Trophoblast cell (in vitro differentiated cells and primary cell): ENCODE data around the gene RNGTT.

ENCODE experiments used
- DNase-seq, 2 donors: peaks; one replicate each; pipeline ENCODE4 v3.0.0-alpha.2; 2016
- H2AFZ ChIP-seq: 2 replicates; pipeline ENCODE4 v1.6.1; 2013; ENCODE audit warnings: low read length, moderate library complexity, mild to moderate bottlenecking; ENCODE audit not compliant: insufficient read depth, poor library complexity
- H2AK5ac ChIP-seq: 2 replicates; pipeline ENCODE4 v1.6.1; 2013; ENCODE audit warnings: mild to moderate bottlenecking, low read length
- H2BK120ac ChIP-seq: 2 replicates; pipeline ENCODE4 v1.6.1; 2013; ENCODE audit warnings: low read length, mild to moderate bottlenecking, moderate library complexity; ENCODE audit not compliant: insufficient read depth, poor library complexity
- H2BK12ac ChIP-seq: 2 replicates; pipeline ENCODE4 v1.6.1; 2013; ENCODE audit warnings: mild to moderate bottlenecking, low read length, moderate library complexity
- H2BK5ac ChIP-seq: 2 replicates; pipeline ENCODE4 v1.6.1; 2013; ENCODE audit warnings: low read length, low read depth, moderate library complexity, mild to moderate bottlenecking; ENCODE audit not compliant: poor library complexity
- H3K14ac ChIP-seq: 2 replicates; pipeline ENCODE4 v1.6.1; 2013; ENCODE audit warnings: mild to moderate bottlenecking, low read length
- H3K18ac ChIP-seq: 2 replicates; pipeline ENCODE4 v1.6.1; 2013; ENCODE audit warnings: mild to moderate bottlenecking, low read length
- H3K23ac ChIP-seq: 2 replicates; pipeline ENCODE4 v1.6.1; 2013; ENCODE audit warnings: low read length
- H3K27ac ChIP-seq: 2 replicates; pipeline ENCODE4 v1.5.1; 2013; ENCODE audit warnings: low read depth, mild to moderate bottlenecking, inconsistent platforms, low read length, moderate library complexity
- H3K27me3 ChIP-seq: 2 replicates; pipeline ENCODE4 v1.6.1; 2013; ENCODE audit warnings: inconsistent platforms, mild to moderate bottlenecking, low read length, moderate library complexity; ENCODE audit not compliant: insufficient read depth
- H3K36me3 ChIP-seq, 2 experiments: 1 replicate in 1 of 2; 2 replicates in 1 of 2; pipeline ENCODE4 v1.6.1; 2013; ENCODE audit warnings: low read length in 2 of 2, mild to moderate bottlenecking in 2 of 2, moderate library complexity in 1 of 2; ENCODE audit not compliant: insufficient read depth in 2 of 2, control insufficient read depth in 1 of 2
- H3K4ac ChIP-seq: 2 replicates; pipeline ENCODE4 v1.6.1; 2013; ENCODE audit warnings: low read depth, mild to moderate bottlenecking, low read length, moderate library complexity
- H3K4me1 ChIP-seq, 2 experiments: 1 replicate in 1 of 2; 2 replicates in 1 of 2; pipeline ENCODE4 v1.6.1; 2013; ENCODE audit warnings: low read length in 2 of 2, mild to moderate bottlenecking in 2 of 2, moderate library complexity in 1 of 2; ENCODE audit not compliant: insufficient read depth in 2 of 2, control insufficient read depth in 1 of 2
- H3K4me2 ChIP-seq: 2 replicates; pipeline ENCODE4 v1.6.1; 2013; ENCODE audit warnings: inconsistent platforms, mild to moderate bottlenecking, low read length, moderate library complexity
- H3K4me3 ChIP-seq: 2 replicates; pipeline ENCODE4 v1.5.1; 2013; ENCODE audit warnings: mild to moderate bottlenecking, low read depth, low read length, inconsistent platforms
- H3K79me1 ChIP-seq: one replicate; pipeline ENCODE4 v1.6.1; 2013; ENCODE audit warnings: low read length
- H3K79me2 ChIP-seq: 2 replicates; pipeline ENCODE4 v1.6.1; 2013; ENCODE audit warnings: low read length, mild to moderate bottlenecking; ENCODE audit not compliant: control insufficient read depth, insufficient read depth, poor library complexity
- H3K9ac ChIP-seq: 2 replicates; pipeline ENCODE4 v1.6.1; 2013; ENCODE audit warnings: mild to moderate bottlenecking, low read length
- H3K9me3 ChIP-seq: 2 replicates; pipeline ENCODE4 v1.6.1; 2013; ENCODE audit warnings: low read depth, mild to moderate bottlenecking, control low read depth, inconsistent platforms, low read length; ENCODE audit not compliant: insufficient read depth
- H4K12ac ChIP-seq: 2 replicates; pipeline ENCODE4 v1.6.1; 2013; ENCODE audit warnings: low read depth, mild to moderate bottlenecking, low read length, moderate library complexity
- H4K8ac ChIP-seq: 2 replicates; pipeline ENCODE4 v1.6.1; 2013; ENCODE audit warnings: low read depth, mild to moderate bottlenecking, low read length, moderate library complexity
- H4K91ac ChIP-seq: one replicate; pipeline ENCODE4 v1.6.1; 2013; ENCODE audit warnings: low read depth, mild to moderate bottlenecking, low read length, moderate library complexity
- whole genome bisulfite sequencing: extraction: QIAGEN DNeasy Blood & Tissue Kit; methylation state at CpG from one replicate; pipeline ENCODE4 v1.1.7; 2013; ENCODE audit warnings: missing lambda C conversion rate; ENCODE audit not compliant: insufficient read length, insufficient coverage; ENCODE audit errors: extremely low coverage; 5-methylcytosine and 5-hydroxymethylcytosine counted together

RNGTT gene

GRCh38 chr6:88577461-88577860, 386.0 kb downstream of the RNGTT start:
- Histone ChIP-seq H4K12ac (no peak overlapping the region), H3K4me2 (no peak overlapping the region), H3K27ac (no peak overlapping the region), H2BK120ac (no peak overlapping the region), H3K4ac (no peak overlapping the region), H4K8ac (no peak overlapping the region), H3K23ac (no peak overlapping the region), H3K79me1 (no peaks in the 10 kb centered on the region), H3K4me1 (no peaks in the 10 kb centered on the region), H3K9me3 (no peaks in the 10 kb centered on the region), H3K18ac (no peak overlapping the region), H3K36me3 (no peaks in the 10 kb centered on the region), H3K9ac (no peak overlapping the region), H3K79me2 (no peaks in the 10 kb centered on the region), H2AFZ (no peak overlapping the region), H4K91ac (no peak overlapping the region), H2AK5ac (no peak overlapping the region), H3K14ac (no peak overlapping the region), H3K27me3 (no peaks in the 10 kb centered on the region), H2BK12ac (no peak overlapping the region), H3K4me3 (no peak overlapping the region), H2BK5ac (no peak overlapping the region)
- WGBS = no CpG with 5 or more reads among the region's 2 CpGs
- no peak for DNase-seq

DNA sequence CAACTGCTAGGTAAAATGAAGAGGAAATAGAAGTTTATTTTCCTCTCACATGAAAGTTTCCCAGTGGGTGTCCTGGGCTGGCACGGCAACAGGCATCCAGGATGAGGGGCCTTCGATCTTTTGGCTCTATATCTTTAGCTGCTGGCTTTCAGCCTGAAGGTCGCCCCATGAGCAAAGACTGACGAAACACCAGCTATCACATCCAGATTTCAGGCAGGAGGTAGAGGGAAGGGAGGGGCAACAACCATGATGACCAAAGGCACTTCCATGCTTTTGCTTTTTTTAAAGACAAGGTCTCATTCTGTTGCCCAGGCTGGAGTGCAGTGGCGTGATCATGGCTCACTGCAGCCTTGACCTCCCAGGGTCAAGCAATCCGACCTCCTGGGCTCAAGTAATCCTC, 387.9 kb downstream of the RNGTT start:
- no peak overlapping the region for H4K8ac ChIP-seq
- no peak overlapping the region for H2AFZ ChIP-seq
- H3K4me3 ChIP-seq = no peak overlapping the region
- H3K79me1 ChIP-seq = no peaks in the 10 kb centered on the region
- no peak overlapping the region for H2BK120ac ChIP-seq
- no peak overlapping the region for H2BK12ac ChIP-seq
- no peaks in the 10 kb centered on the region for H3K36me3 ChIP-seq
- H3K9me3 ChIP-seq = no peaks in the 10 kb centered on the region
- no peak overlapping the region for H3K4ac ChIP-seq
- no peak overlapping the region for H3K4me2 ChIP-seq
- H2BK5ac ChIP-seq = no peak overlapping the region
- WGBS = no CpG with 5 or more reads among the region's 6 CpGs
- H4K12ac ChIP-seq = no peak overlapping the region
- no peaks in the 10 kb centered on the region for H3K4me1 ChIP-seq
- H3K79me2 ChIP-seq = no peaks in the 10 kb centered on the region
- H3K27me3 ChIP-seq = no peaks in the 10 kb centered on the region
- no peak overlapping the region for H4K91ac ChIP-seq
- no peak overlapping the region for H3K14ac ChIP-seq
- no peak for DNase-seq
- H3K23ac ChIP-seq = no peak overlapping the region
- H2AK5ac ChIP-seq = no peak overlapping the region
- no peak overlapping the region for H3K18ac ChIP-seq
- H3K27ac ChIP-seq = no peak overlapping the region
- H3K9ac ChIP-seq = no peak overlapping the region

- Histone ChIP-seq H2AK5ac (no peak overlapping the region), H3K27ac (no peak overlapping the region), H3K23ac (no peak overlapping the region), H3K4me2 (no peak overlapping the region), H4K91ac (no peak overlapping the region), H3K79me1 (no peaks in the 10 kb centered on the region), H2BK120ac (no peak overlapping the region), H3K18ac (no peak overlapping the region), H3K9me3 (peaks cover 2% of the 10 kb centered on the region), H2BK12ac (no peak overlapping the region), H3K4me1 (no peaks in the 10 kb centered on the region), H3K9ac (no peak overlapping the region), H3K4ac (no peak overlapping the region), H3K79me2 (no peaks in the 10 kb centered on the region), H3K4me3 (no peak overlapping the region), H3K36me3 (no peaks in the 10 kb centered on the region), H3K27me3 (no peaks in the 10 kb centered on the region), H2AFZ (no peak overlapping the region), H4K12ac (no peak overlapping the region), H4K8ac (no peak overlapping the region), H3K14ac (no peak overlapping the region), H2BK5ac (no peak overlapping the region)
- no CpG with 5 or more reads among the region's 5 CpGs for WGBS
- no peak for DNase-seq
Observed at GRCh38 chr6:88574651-88575050, 388.8 kb downstream of the RNGTT start.

GRCh38 chr6:88574031-88574430, 389.4 kb downstream of the RNGTT start:
- H3K27me3 ChIP-seq = no peaks in the 10 kb centered on the region
- no peak overlapping the region for H2AK5ac ChIP-seq
- H3K4me2 ChIP-seq = no peak overlapping the region
- no peak overlapping the region for H3K27ac ChIP-seq
- H2BK120ac ChIP-seq = no peak overlapping the region
- H3K9ac ChIP-seq = no peak overlapping the region
- no peak overlapping the region for H4K91ac ChIP-seq
- no peaks in the 10 kb centered on the region for H3K4me1 ChIP-seq
- H2AFZ ChIP-seq = no peak overlapping the region
- no peak overlapping the region for H3K18ac ChIP-seq
- H3K23ac ChIP-seq = no peak overlapping the region
- H2BK5ac ChIP-seq = no peak overlapping the region
- H3K4me3 ChIP-seq = no peak overlapping the region
- no peak overlapping the region for H4K8ac ChIP-seq
- WGBS = no CpG with 5 or more reads among the region's 9 CpGs
- H3K36me3 ChIP-seq = no peaks in the 10 kb centered on the region
- no peaks in the 10 kb centered on the region for H3K79me2 ChIP-seq
- no peaks in the 10 kb centered on the region for H3K79me1 ChIP-seq
- H2BK12ac ChIP-seq = no peak overlapping the region
- H3K9me3 ChIP-seq = peaks cover 2% of the 10 kb centered on the region
- no peak overlapping the region for H3K14ac ChIP-seq
- no peak overlapping the region for H3K4ac ChIP-seq
- no peak for DNase-seq
- H4K12ac ChIP-seq = no peak overlapping the region
